T47D (cell line): ENCODE data around the gene ATP6V0E2.
"Not testable (repeated sequence)": the region's sequence is repeated elsewhere in the genome, so short reads cannot be mapped to it uniquely, and the experiment has no call there.

Experiments
- DNase-seq, 2 experiments: peaks; one replicate each; pipeline versions ENCODE4 v3.0.0 to v3.0.0-alpha.2; 2011 to 2012; ENCODE audit warnings: low read depth in 1 of 2, low spot score in 1 of 2
- in situ Hi-C: cut with HindIII; loops from 2 replicates; pipeline ENCODE4 v1.10.0; 2016; ENCODE audit warnings: low sequenced_read_pairs, low pct_unique_long_range_greater_than_20kb

ATP6V0E2 gene

GRCh38 chr7:149912126-149912525 lies 38.4 kb downstream of the ATP6V0E2 start:
- in situ Hi-C loops, DNase-seq: not testable (repeated sequence)

GRCh38 chr7:149926414-149926813 lies 52.6 kb downstream of the ATP6V0E2 start:
- DNase-seq, in situ Hi-C loops: not testable (repeated sequence)
